Cardiac atrium fibroblast (primary cell): ENCODE data around the gene EIF5A. TPM values are rescaled to one million over a fixed set of nuclear protein-coding genes. Genes with fewer than 3 reads are reported as not detected.

Experiments
- total RNA-seq: library from RNA; depleted of rRNA; stranded (reverse); fragments of >200 nt; gene quantifications from 2 replicates; pipeline ENCODE4 v1.2.3, GENCODE V29; 2015

EIF5A gene
- 521 and 571 TPM in 2 replicates for total RNA-seq

GRCh38 chr17:7306911-7307685 lies at the start of gene EIF5A:
Gene EIF5A (plus strand): TSS chr17:7307628. CDS start chr17:7309636, 2,008 bp downstream.

GRCh38 chr17:7262192-7262934 lies 45.1 kb upstream of the EIF5A start, which contains the start of gene CLDN7:
Gene CLDN7 (minus strand): TSS chr17:7262478. CDS start chr17:7262043, 435 bp downstream.

GRCh38 chr17:7281074-7281952 lies 26.1 kb upstream of the EIF5A start, which contains the start of gene SLC2A4:
Gene SLC2A4 (plus strand): TSS chr17:7281718. CDS start chr17:7281935, 217 bp downstream.

GRCh38 chr17:7294614-7295153 lies 12.7 kb upstream of the EIF5A start, which contains the start of gene YBX2:
Gene YBX2 (minus strand): TSS chr17:7294639. CDS start chr17:7294500, 139 bp downstream.

GRCh38 chr17:7314719-7315569 lies 7.5 kb downstream of the EIF5A start, which contains the start of gene GPS2:
Gene GPS2 (minus strand): TSS chr17:7315360. CDS start chr17:7315052, 308 bp downstream.

GRCh38 chr17:7328840-7329373 lies 21.5 kb downstream of the EIF5A start, which contains the start of gene NEURL4:
Gene NEURL4 (minus strand): TSS chr17:7329335. CDS start chr17:7329312, 23 bp downstream.

GRCh38 chr17:7336240-7337175 lies 29.1 kb downstream of the EIF5A start, which contains the start of gene ACAP1:
Gene ACAP1 (plus strand): TSS chr17:7336529. CDS start chr17:7336735, 206 bp downstream.

GRCh38 chr17:7351665-7352502 lies 44.5 kb downstream of the EIF5A start, which contains the start of gene KCTD11:
Gene KCTD11 (plus strand): TSS chr17:7352162.

GRCh38 chr17:7355053-7355452 lies 47.6 kb downstream of the EIF5A start, which contains the start of gene TMEM95:
Gene TMEM95 (plus strand): TSS chr17:7355156. CDS start chr17:7355205, 49 bp downstream.

Other genes with a start within 250 kb of the EIF5A start
- not detected in 2 replicates for gene CLEC10A, start 227.4 kb upstream of the EIF5A start, total RNA-seq
- not detected in 2 replicates for gene ASGR2, start 192.8 kb upstream of the EIF5A start, total RNA-seq
- gene ASGR1, start 128.3 kb upstream of the EIF5A start, total RNA-seq, result 0.18 and 1.1 TPM in 2 replicates
- 17.3 and 17.7 TPM in 2 replicates for gene DLG4, start 87.8 kb upstream of the EIF5A start, total RNA-seq
- 559 and 643 TPM in 2 replicates for gene ACADVL, start 87.7 kb upstream of the EIF5A start, total RNA-seq
- gene DVL2, start 73.1 kb upstream of the EIF5A start, total RNA-seq, result 33.4 and 33.9 TPM in 2 replicates
- 41.3 and 81.2 TPM in 2 replicates for gene PHF23, start 68.2 kb upstream of the EIF5A start, total RNA-seq
- gene GABARAP, start 65.2 kb upstream of the EIF5A start, total RNA-seq, result 160 and 299 TPM in 2 replicates
- gene CTDNEP1, start 55.9 kb upstream of the EIF5A start, total RNA-seq, result 65.3 and 66.3 TPM in 2 replicates
- 22.5 and 28.7 TPM in 2 replicates for gene ELP5, start 55.4 kb upstream of the EIF5A start, total RNA-seq
- gene CLDN7, start 45.1 kb upstream of the EIF5A start, total RNA-seq, result 0.16 and 2.0 TPM in 2 replicates
- 0.18 TPM in 1 of 2 replicates, not detected in the other for gene SLC2A4, start 25.9 kb upstream of the EIF5A start, total RNA-seq
- gene YBX2, start 13.0 kb upstream of the EIF5A start, total RNA-seq, result not detected in 2 replicates
- gene GPS2, start 7.7 kb downstream of the EIF5A start, total RNA-seq, result 35.7 and 67.1 TPM in 2 replicates
- gene NEURL4, start 21.7 kb downstream of the EIF5A start, total RNA-seq, result 10.8 and 15.7 TPM in 2 replicates
- not detected in 2 replicates for gene ACAP1, start 28.9 kb downstream of the EIF5A start, total RNA-seq
- 14.9 and 20.6 TPM in 2 replicates for gene KCTD11, start 44.5 kb downstream of the EIF5A start, total RNA-seq
- gene TMEM95, start 47.5 kb downstream of the EIF5A start, total RNA-seq, result not detected in 2 replicates
- under 0.01 and 0.18 TPM in 2 replicates for gene TNK1, start 73.5 kb downstream of the EIF5A start, total RNA-seq
- gene PLSCR3, start 86.9 kb downstream of the EIF5A start, total RNA-seq, result 62.9 and 82.3 TPM in 2 replicates
- 147 and 158 TPM in 2 replicates for gene TMEM256, start 96.5 kb downstream of the EIF5A start, total RNA-seq
- 7.8 and 12.5 TPM in 2 replicates for gene NLGN2, start 100.2 kb downstream of the EIF5A start, total RNA-seq
- not detected in 2 replicates for gene SPEM1, start 112.7 kb downstream of the EIF5A start, total RNA-seq
- gene SPEM2, start 118.0 kb downstream of the EIF5A start, total RNA-seq, result not detected in 2 replicates
- not detected in 2 replicates for gene SPEM3, start 121.2 kb downstream of the EIF5A start, total RNA-seq
- gene TMEM102, start 127.8 kb downstream of the EIF5A start, total RNA-seq, result 2.9 and 3.8 TPM in 2 replicates
- gene FGF11, start 131.9 kb downstream of the EIF5A start, total RNA-seq, result 1.8 and 3.4 TPM in 2 replicates
- 6.9 and 8.3 TPM in 2 replicates for gene CHRNB1, start 137.4 kb downstream of the EIF5A start, total RNA-seq
- 20.4 and 27.2 TPM in 2 replicates for gene ZBTB4, start 172.0 kb downstream of the EIF5A start, total RNA-seq
- not detected in 2 replicates for gene SLC35G6, start 173.8 kb downstream of the EIF5A start, total RNA-seq
- gene POLR2A, start 176.7 kb downstream of the EIF5A start, total RNA-seq, result 57.0 and 69.2 TPM in 2 replicates
- gene TNFSF12, start 241.4 kb downstream of the EIF5A start, total RNA-seq, result 39.2 and 40.1 TPM in 2 replicates